OCI-LY3 (cell line): ENCODE measurements around the gene NCKAP5.

Experiments used
- H2AFZ ChIP-seq: fragments of 200-600, 300-600 bp; shearing (Covaris generic); 2 replicates; pipeline ENCODE4 v1.6.0; 2014; ENCODE audit warnings: antibody characterized with exemption, low read depth, low read length
- H3K27ac ChIP-seq: fragments of 200-600, 300-600 bp; sonication (generic); 2 replicates; pipeline ENCODE4 v1.5.1; 2014; ENCODE audit warnings: mild to moderate bottlenecking, low read length, moderate library complexity, mixed read lengths
- H3K27me3 ChIP-seq: fragments of 200-600, 300-600 bp; sonication (generic); 2 replicates; pipeline ENCODE4 v1.6.1; 2014; ENCODE audit warnings: low read depth, low read length, mixed read lengths
- H3K36me3 ChIP-seq: fragments of 200-600, 300-600 bp; sonication (generic); replicated peaks from 2 replicates; pipeline ENCODE3; 2014; ENCODE audit warnings: low read depth, low read length, mixed read lengths
- H3K4me1 ChIP-seq: fragments of 300-600, 200-600 bp; sonication (generic); 2 replicates; pipeline ENCODE4 v1.6.1; 2014; ENCODE audit warnings: low read length, mixed read lengths
- H3K4me2 ChIP-seq: fragments of 200-600, 300-600 bp; sonication (generic); 2 replicates; pipeline ENCODE4 v1.6.1; 2014; ENCODE audit warnings: low read length, mixed read lengths
- H3K4me3 ChIP-seq: fragments of 300-600, 200-600 bp; sonication (generic); 2 replicates; pipeline ENCODE4 v1.5.1; 2014; ENCODE audit warnings: antibody characterized with exemption, mild to moderate bottlenecking, low read length, moderate library complexity
- H3K79me2 ChIP-seq: fragments of 300-600, 200-600 bp; shearing (Covaris generic); 2 replicates; pipeline ENCODE4 v1.6.1; 2014; ENCODE audit warnings: mild to moderate bottlenecking, low read length, mixed read lengths
- H3K9ac ChIP-seq: fragments of 300-600, 200-600 bp; shearing (Covaris generic); 2 replicates; pipeline ENCODE4 v1.6.0; 2014; ENCODE audit warnings: mild to moderate bottlenecking, low read length, moderate library complexity
- H3K9me3 ChIP-seq: fragments of 200-600, 300-600 bp; shearing (Covaris generic); 2 replicates; pipeline ENCODE4 v1.6.1; 2014; ENCODE audit warnings: low read length, mixed read lengths; ENCODE audit not compliant: insufficient read depth
- H4K20me1 ChIP-seq: fragments of 200-600, 300-600 bp; sonication (generic); 2 replicates; pipeline ENCODE4 v1.6.1; 2016; ENCODE audit warnings: low read length, mixed read lengths; ENCODE audit not compliant: insufficient read depth
- EZH2phosphoT487 ChIP-seq: fragments of 200-600 bp; shearing (Covaris generic); IDR thresholded peaks from 2 replicates; pipeline ENCODE4 v1.6.1; 2018; ENCODE audit warnings: antibody characterized with exemption, mixed run types, low read depth
- TF ChIP-seq, protein P1 (sequence below): fragments of 200-600, 300-600 bp; sonication (generic); IDR thresholded peaks from 2 replicates; pipeline ENCODE4 v1.5.1; 2014; ENCODE audit warnings: antibody characterized with exemption, low read length, low read depth

The NCKAP5 gene

DNA sequence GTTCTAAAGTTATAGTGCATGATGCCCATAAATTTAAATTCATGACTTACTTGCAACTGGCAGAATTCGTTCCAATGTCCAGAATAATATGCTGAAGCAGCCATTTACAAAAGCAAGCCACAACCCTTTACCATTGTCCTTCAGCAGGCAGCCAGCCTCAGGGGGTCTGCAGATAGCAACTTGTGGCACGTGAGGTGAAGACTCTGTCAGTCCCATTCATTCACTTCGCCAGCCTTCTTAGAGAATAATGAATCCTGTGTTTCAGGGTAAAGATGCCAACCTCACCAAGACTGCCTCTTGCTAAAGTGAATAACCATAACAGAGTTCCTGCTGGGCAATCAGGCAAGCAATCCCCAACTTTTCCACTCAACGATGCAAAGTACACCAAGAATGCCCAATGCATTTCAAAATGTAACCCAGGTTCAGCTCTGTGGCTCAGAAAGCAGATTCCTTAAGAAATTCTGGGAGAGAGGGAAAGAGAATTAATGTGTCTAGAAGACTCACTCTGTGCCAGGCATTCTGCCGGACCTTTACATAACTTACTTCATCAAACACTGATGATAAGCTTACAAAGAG, 315.4 kb downstream of the NCKAP5 start:
- no peaks in the 10 kb centered on the region for H3K36me3 ChIP-seq
- no peaks in the 10 kb centered on the region for H3K27me3 ChIP-seq
- H3K9ac ChIP-seq: no peak overlapping the region
- peaks cover 2% of the 10 kb centered on the region for H3K4me1 ChIP-seq
- H3K4me3 ChIP-seq: no peak overlapping the region
- TF ChIP-seq, protein P1, sequence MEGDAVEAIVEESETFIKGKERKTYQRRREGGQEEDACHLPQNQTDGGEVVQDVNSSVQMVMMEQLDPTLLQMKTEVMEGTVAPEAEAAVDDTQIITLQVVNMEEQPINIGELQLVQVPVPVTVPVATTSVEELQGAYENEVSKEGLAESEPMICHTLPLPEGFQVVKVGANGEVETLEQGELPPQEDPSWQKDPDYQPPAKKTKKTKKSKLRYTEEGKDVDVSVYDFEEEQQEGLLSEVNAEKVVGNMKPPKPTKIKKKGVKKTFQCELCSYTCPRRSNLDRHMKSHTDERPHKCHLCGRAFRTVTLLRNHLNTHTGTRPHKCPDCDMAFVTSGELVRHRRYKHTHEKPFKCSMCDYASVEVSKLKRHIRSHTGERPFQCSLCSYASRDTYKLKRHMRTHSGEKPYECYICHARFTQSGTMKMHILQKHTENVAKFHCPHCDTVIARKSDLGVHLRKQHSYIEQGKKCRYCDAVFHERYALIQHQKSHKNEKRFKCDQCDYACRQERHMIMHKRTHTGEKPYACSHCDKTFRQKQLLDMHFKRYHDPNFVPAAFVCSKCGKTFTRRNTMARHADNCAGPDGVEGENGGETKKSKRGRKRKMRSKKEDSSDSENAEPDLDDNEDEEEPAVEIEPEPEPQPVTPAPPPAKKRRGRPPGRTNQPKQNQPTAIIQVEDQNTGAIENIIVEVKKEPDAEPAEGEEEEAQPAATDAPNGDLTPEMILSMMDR: no peak
- no peak for TF ChIP-seq EZH2phosphoT487
- no peaks in the 10 kb centered on the region for H4K20me1 ChIP-seq
- no peak overlapping the region for H3K27ac ChIP-seq
- no peak overlapping the region for H3K4me2 ChIP-seq
- H3K9me3 ChIP-seq: no peaks in the 10 kb centered on the region
- H3K79me2 ChIP-seq: no peaks in the 10 kb centered on the region
- H2AFZ ChIP-seq: no peak overlapping the region

DNA sequence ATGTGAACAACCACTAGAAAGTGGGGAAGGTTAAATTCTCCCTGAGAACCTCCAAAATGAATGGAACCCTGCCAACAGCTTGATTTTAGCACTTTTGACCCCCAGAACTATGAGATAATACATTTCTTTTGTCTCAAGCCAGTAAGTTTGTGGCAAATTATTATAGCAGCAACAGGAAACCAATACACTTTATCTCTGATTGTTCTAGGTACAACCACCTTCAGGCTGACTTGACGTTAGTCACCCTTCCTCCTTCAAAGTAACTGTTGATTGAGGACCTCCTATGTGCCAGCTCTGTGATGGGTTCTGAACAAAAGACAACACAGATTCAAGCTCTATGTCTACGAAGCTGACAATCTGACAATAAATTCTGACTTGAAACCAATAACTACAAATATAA, 318.9 kb downstream of the NCKAP5 start:
- Histone ChIP-seq H2AFZ (no peak overlapping the region), H3K9ac (no peak overlapping the region), H3K36me3 (no peaks in the 10 kb centered on the region), H3K4me3 (no peak overlapping the region), H3K79me2 (no peaks in the 10 kb centered on the region), H3K27ac (no peak overlapping the region), H4K20me1 (no peaks in the 10 kb centered on the region), H3K4me2 (no peak overlapping the region), H3K4me1 (peaks cover 10% of the 10 kb centered on the region), H3K27me3 (no peaks in the 10 kb centered on the region), H3K9me3 (no peaks in the 10 kb centered on the region)
- TF ChIP-seq, protein P1: no peak
- TF ChIP-seq EZH2phosphoT487: no peak

DNA sequence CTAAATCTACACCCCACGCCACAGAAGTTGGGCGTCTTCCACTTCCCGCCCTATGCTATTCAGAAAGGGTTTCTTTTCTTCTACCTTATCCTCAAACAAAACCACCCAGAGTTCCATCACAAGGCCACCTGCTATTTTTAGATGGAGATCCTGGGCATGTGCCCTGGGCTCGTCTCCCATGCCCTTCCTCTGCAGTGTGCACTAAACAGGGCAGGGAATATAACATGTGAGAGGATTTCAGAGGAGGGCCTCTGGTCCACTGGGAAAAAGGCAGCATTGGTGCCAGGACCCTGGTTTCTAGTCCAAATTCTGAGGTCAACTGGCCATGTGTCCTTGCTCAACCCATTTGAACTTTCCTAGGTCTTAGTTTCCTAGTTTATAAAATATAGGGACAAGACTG, 320.0 kb downstream of the NCKAP5 start:
- no peak overlapping the region for H3K4me3 ChIP-seq
- TF ChIP-seq, protein P1: no peak
- no peak for TF ChIP-seq EZH2phosphoT487
- no peaks in the 10 kb centered on the region for H3K27me3 ChIP-seq
- H2AFZ ChIP-seq: no peak overlapping the region
- H3K4me1 ChIP-seq: peaks cover 10% of the 10 kb centered on the region
- no peak overlapping the region for H3K27ac ChIP-seq
- H3K9ac ChIP-seq: no peak overlapping the region
- no peaks in the 10 kb centered on the region for H3K9me3 ChIP-seq
- H3K36me3 ChIP-seq: no peaks in the 10 kb centered on the region
- no peaks in the 10 kb centered on the region for H3K79me2 ChIP-seq
- H3K4me2 ChIP-seq: no peak overlapping the region
- no peaks in the 10 kb centered on the region for H4K20me1 ChIP-seq

DNA sequence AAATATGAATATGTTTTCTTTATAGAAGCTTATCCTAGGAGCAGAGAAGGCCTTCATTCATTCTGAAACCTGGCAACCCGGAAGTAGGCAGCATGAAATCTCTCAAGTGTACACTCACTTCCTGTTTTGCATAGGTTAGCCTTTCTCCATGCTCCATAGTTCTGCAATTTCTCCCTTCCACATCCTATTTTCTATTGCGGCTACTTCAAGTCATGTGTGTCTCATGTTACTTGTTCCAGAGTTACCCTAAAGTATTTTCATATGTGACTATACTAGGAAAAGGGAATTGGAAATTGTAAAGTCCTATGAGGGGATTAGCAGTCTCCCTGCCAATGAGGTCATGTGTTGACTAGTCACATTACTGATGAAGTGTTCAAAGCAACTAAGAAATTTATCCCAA, 320.6 kb downstream of the NCKAP5 start:
- no peaks in the 10 kb centered on the region for H3K79me2 ChIP-seq
- H3K4me2 ChIP-seq: no peak overlapping the region; the same call in 1 of the 2 replicates
- no peak overlapping the region for H3K27ac ChIP-seq
- H3K9me3 ChIP-seq: no peaks in the 10 kb centered on the region
- no peaks in the 10 kb centered on the region for H3K27me3 ChIP-seq
- H3K4me1 ChIP-seq: peaks cover 10% of the 10 kb centered on the region
- H2AFZ ChIP-seq: no peak overlapping the region
- no peak overlapping the region for H3K9ac ChIP-seq
- no peak overlapping the region for H3K4me3 ChIP-seq
- TF ChIP-seq EZH2phosphoT487: no peak
- TF ChIP-seq, protein P1: no peak
- no peaks in the 10 kb centered on the region for H4K20me1 ChIP-seq
- no peaks in the 10 kb centered on the region for H3K36me3 ChIP-seq
